Esophagus muscularis mucosa (tissue), 3 donors: Measurements from ENCODE around the gene DDIT3.

Experiments
- POLR2A ChIP-seq: fragments of 450-650 bp; IDR thresholded peaks from one replicate; pipeline ENCODE4 v1.6.1; 2017; ENCODE audit warnings: antibody characterized with exemption, moderate library complexity, mild to moderate bottlenecking, low read depth
- TF ChIP-seq, protein P1 (sequence below), 3 experiments: fragments of 200-600 bp in 2 of 3; fragments of 450-650 bp in 1 of 3; sonication (generic) in 2 of 3; IDR thresholded peaks; one replicate each; pipeline ENCODE4 v1.5.1; 2017 to 2019; ENCODE audit warnings: antibody characterized with exemption in 3 of 3, mild to moderate bottlenecking in 2 of 3, moderate library complexity in 1 of 3

DNA sequence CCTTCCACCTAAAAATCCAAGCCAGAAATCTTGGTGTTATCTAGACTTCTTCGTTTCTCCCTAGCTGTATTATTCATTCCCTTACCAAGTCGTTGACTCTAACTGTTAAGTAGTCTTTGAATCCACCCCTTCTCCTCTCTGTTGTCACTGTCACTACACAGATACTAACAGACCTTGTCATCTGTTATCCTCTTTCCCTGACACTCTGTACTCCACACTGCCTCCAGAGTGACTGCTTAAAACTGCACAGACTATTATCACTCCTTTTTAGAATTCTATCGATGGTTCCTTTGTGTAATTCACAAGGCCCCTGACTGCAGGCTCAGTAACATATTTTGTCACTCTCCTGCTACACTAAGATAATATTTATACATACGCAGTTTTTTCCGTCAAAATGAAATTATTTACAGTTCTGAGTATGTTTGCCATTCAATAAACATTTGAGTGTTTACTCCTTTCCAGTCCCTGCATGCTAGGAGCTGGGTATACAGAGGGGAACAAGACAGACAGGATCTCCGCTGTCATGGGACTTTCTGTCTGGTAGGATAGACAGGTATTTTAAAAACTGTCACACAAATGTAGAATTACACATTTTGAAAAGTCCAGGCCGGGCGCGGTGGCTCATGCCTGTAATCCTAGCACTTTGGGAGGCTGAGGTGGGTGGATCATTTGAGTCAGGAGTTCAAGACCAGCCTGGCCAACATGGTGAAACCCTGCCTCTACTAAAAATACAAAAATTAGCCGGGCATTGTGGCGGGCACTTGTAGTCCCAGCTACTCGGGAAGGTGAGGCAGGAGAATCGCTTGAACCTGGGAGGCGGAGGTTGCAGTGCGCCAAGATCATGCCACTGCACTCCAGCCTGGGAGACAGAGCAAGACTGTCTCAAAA is 28.7 kb downstream of the DDIT3 start:
- no peak for TF ChIP-seq POLR2A
- TF ChIP-seq, protein P1, sequence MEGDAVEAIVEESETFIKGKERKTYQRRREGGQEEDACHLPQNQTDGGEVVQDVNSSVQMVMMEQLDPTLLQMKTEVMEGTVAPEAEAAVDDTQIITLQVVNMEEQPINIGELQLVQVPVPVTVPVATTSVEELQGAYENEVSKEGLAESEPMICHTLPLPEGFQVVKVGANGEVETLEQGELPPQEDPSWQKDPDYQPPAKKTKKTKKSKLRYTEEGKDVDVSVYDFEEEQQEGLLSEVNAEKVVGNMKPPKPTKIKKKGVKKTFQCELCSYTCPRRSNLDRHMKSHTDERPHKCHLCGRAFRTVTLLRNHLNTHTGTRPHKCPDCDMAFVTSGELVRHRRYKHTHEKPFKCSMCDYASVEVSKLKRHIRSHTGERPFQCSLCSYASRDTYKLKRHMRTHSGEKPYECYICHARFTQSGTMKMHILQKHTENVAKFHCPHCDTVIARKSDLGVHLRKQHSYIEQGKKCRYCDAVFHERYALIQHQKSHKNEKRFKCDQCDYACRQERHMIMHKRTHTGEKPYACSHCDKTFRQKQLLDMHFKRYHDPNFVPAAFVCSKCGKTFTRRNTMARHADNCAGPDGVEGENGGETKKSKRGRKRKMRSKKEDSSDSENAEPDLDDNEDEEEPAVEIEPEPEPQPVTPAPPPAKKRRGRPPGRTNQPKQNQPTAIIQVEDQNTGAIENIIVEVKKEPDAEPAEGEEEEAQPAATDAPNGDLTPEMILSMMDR (IDR thresholded peaks at IDR 0.05), result no peak
